ENCODE data around the gene UBLCP1.
"Not testable (repeated sequence)": the region's sequence is repeated elsewhere in the genome, so short reads cannot be mapped to it uniquely, and the experiment has no call there.

Gene UBLCP1

GRCh38 chr5:159262859-159263568 lies at the start of gene UBLCP1:
Gene UBLCP1, plus strand, starts transcription at chr5:159263290. Its CDS starts 5,626 bp downstream, at chr5:159268916.
- DNase-seq: peak; percentile 86 to 87

- no peak for DNase-seq
Observed at GRCh38 chr5:159214486-159215271, 48.4 kb upstream of the UBLCP1 start.

GRCh38 chr5:159215886-159216285 lies 47.2 kb upstream of the UBLCP1 start:
- no peak for DNase-seq

GRCh38 chr5:159216454-159216853 lies 46.6 kb upstream of the UBLCP1 start:
- no peak for DNase-seq

GRCh38 chr5:159217236-159217635 lies 45.9 kb upstream of the UBLCP1 start:
- no peak for DNase-seq

- DNase-seq: no peak
Observed at GRCh38 chr5:159218595-159219023, 44.5 kb upstream of the UBLCP1 start.

GRCh38 chr5:159220206-159220605 lies 42.9 kb upstream of the UBLCP1 start:
- DNase-seq: no peak

- DNase-seq: no peak
Observed at GRCh38 chr5:159223469-159223868, 39.6 kb upstream of the UBLCP1 start.

- no peak for DNase-seq
Observed at GRCh38 chr5:159224471-159224870, 38.6 kb upstream of the UBLCP1 start.

- no peak for DNase-seq
Observed at GRCh38 chr5:159226451-159226850, 36.6 kb upstream of the UBLCP1 start.

- DNase-seq: no peak
Observed at GRCh38 chr5:159227452-159227851, 35.6 kb upstream of the UBLCP1 start.

- DNase-seq: not testable (repeated sequence)
Observed at GRCh38 chr5:159228097-159228496, 35.0 kb upstream of the UBLCP1 start.

- DNase-seq: no peak
Observed at GRCh38 chr5:159230657-159231056, 32.4 kb upstream of the UBLCP1 start.

GRCh38 chr5:159231167-159231566 lies 31.9 kb upstream of the UBLCP1 start:
- DNase-seq: no peak

GRCh38 chr5:159235871-159236520 lies 27.1 kb upstream of the UBLCP1 start:
- DNase-seq: not testable (repeated sequence)

GRCh38 chr5:159240301-159240870 lies 22.7 kb upstream of the UBLCP1 start:
- no peak for DNase-seq

GRCh38 chr5:159241946-159242552 lies 21.0 kb upstream of the UBLCP1 start:
- DNase-seq: no peak

- no peak for DNase-seq
Observed at GRCh38 chr5:159242656-159243055, 20.4 kb upstream of the UBLCP1 start.

GRCh38 chr5:159243385-159243784 lies 19.7 kb upstream of the UBLCP1 start:
- no peak for DNase-seq

GRCh38 chr5:159244163-159244562 lies 18.9 kb upstream of the UBLCP1 start:
- DNase-seq: no peak

- no peak for DNase-seq
Observed at GRCh38 chr5:159244890-159245289, 18.2 kb upstream of the UBLCP1 start.

GRCh38 chr5:159249158-159249557 lies 13.9 kb upstream of the UBLCP1 start:
- no peak for DNase-seq

GRCh38 chr5:159252195-159252594 lies 10.9 kb upstream of the UBLCP1 start:
- no peak for DNase-seq

Measured in CD4-positive, alpha-beta T cell treated with Interleukin-4 for 1 hour (primary cell).